Rectal smooth muscle tissue (tissue), 1 donor: Measurements from ENCODE around the gene CELF4.

Source experiments
- H3K27ac ChIP-seq: one replicate; pipeline ENCODE4 v1.7.0; 2013; ENCODE audit warnings: low read depth, low read length, inconsistent platforms
- H3K27me3 ChIP-seq: one replicate; pipeline ENCODE4 v1.7.0; 2013; ENCODE audit warnings: low read length; ENCODE audit not compliant: control insufficient read depth, insufficient read depth
- H3K36me3 ChIP-seq: one replicate; pipeline ENCODE4 v1.7.0; 2013; ENCODE audit warnings: low read length; ENCODE audit not compliant: control insufficient read depth, insufficient read depth
- H3K4me1 ChIP-seq: one replicate; pipeline ENCODE4 v1.7.0; 2013; ENCODE audit warnings: low read length; ENCODE audit not compliant: control insufficient read depth, insufficient read depth
- H3K4me3 ChIP-seq: one replicate; pipeline ENCODE4 v1.7.0; 2013; ENCODE audit warnings: low read length
- H3K9ac ChIP-seq: one replicate; pipeline ENCODE4 v1.7.0; 2013; ENCODE audit warnings: low read length

Gene CELF4

GRCh38 chr18:37303009-37303408 lies 262.6 kb downstream of the CELF4 start:
- H3K4me1 ChIP-seq = peaks cover 8% of the 10 kb centered on the region
- no peak overlapping the region for H3K9ac ChIP-seq
- H3K27me3 ChIP-seq = no peaks in the 10 kb centered on the region
- no peak overlapping the region for H3K27ac ChIP-seq
- H3K4me3 ChIP-seq = no peak overlapping the region
- no peaks in the 10 kb centered on the region for H3K36me3 ChIP-seq

DNA sequence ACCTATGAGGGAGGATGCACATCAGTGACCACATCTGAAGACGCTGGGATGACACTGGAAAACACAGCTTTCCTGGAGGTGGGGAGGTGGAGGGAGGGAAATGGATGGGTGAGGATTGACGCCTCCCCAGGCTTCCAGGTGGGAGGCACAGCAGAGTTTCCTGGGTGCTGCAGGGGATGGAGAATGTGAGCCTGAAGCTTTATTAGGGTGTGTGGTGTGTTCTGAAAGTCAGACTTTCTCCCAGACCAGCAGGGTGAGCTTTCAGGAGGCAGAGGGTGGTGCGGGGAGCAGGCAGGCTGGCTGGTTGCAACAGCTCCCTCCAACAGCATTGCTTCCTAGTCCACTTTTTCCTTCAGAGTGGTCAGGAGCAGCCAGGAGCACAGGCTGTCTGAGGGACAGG lies 263.1 kb downstream of the CELF4 start:
- Histone ChIP-seq H3K4me1 (peaks cover 8% of the 10 kb centered on the region), H3K9ac (no peak overlapping the region), H3K27me3 (no peaks in the 10 kb centered on the region), H3K27ac (no peak overlapping the region), H3K4me3 (no peak overlapping the region), H3K36me3 (no peaks in the 10 kb centered on the region)

DNA sequence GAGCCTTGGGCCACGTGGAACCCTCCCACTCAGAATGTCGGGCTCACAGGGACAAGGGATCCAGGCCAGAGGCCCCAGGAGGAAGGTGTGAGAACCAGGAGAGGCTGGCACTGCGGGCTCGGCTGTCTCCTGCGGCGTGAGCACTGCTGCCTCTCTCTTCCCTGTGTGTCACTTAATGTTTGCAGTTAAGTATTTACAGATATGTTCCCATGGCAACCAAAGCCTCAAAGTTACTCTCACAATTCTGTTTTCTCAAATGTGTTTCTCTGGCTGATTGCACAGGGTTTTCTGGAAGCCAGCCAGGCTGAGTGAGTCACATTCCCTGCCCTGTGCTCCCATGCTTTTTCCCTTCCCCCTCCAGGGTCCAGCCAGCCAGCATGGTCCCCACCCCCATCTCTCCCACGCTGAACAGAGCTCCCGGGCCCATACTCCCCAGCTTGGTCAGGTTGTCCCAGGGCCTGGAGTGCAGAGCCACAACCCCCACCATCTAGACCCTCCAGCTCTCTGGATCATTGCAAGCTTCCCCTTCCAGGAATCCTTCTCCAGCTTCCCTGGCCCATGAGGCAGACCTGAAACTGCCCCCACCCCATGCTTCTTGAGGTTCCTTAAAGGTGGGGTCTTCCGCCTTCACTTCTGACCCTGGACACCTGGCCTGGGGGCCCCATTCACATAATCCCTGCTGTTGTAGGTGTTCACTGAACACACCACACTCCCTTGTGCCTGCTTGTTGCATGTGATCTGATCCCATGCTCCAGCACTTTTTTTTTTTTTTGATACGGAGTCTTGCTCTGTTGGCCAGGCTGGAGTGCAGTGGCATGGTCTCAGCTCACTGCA lies 265.9 kb downstream of the CELF4 start:
- H3K27me3 ChIP-seq = no peaks in the 10 kb centered on the region
- no peak overlapping the region for H3K4me3 ChIP-seq
- H3K36me3 ChIP-seq = no peaks in the 10 kb centered on the region
- peaks cover 8% of the 10 kb centered on the region for H3K4me1 ChIP-seq
- no peak overlapping the region for H3K27ac ChIP-seq
- H3K9ac ChIP-seq = no peak overlapping the region

GRCh38 chr18:37298816-37299215 lies 266.8 kb downstream of the CELF4 start:
- Histone ChIP-seq H3K27me3 (no peaks in the 10 kb centered on the region), H3K4me1 (peaks cover 8% of the 10 kb centered on the region), H3K27ac (no peak overlapping the region), H3K9ac (no peak overlapping the region), H3K4me3 (no peak overlapping the region), H3K36me3 (no peaks in the 10 kb centered on the region)

DNA sequence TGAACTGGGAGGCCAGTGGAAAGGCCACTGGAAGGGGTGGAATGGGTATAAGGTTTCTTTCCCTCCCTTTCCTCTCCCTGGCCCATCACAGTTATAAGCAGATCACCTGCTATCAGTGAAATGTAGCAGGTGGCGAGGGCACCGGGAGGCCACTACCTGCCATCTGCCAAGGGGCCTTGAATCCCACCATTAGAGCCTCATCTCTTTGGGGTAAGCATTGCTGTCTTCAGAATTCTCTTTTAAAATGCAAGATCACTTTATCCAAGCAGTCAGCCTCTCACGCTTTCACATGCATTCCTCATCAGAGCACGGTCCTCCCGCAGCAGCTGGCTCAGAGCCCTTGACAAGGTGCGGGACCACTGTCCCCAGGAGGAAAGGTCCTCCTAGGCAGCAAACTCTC lies 268.5 kb downstream of the CELF4 start:
- H3K9ac ChIP-seq = no peak overlapping the region
- no peaks in the 10 kb centered on the region for H3K27me3 ChIP-seq
- H3K4me1 ChIP-seq = peaks cover 8% of the 10 kb centered on the region
- H3K36me3 ChIP-seq = no peaks in the 10 kb centered on the region
- H3K4me3 ChIP-seq = no peak overlapping the region
- no peak overlapping the region for H3K27ac ChIP-seq

DNA sequence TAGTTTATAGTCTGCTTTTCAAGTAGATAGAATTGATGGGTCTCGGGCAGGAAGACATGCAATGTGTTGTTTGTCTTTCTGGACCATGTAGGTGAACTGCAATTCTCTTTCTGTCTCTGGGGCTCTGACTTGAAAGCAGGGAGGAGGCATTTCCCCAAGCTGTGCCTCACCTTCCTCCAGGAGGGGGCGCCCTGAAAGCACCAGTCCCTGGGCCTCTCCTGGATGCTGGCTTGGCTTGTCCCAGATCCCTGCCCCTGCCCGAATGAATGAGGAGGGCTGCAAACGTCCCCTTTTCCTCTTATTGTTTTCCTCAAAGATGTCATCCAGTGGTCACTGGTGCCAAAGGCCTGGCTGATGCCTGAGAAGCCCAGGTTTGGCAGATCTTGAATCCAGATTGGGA lies 270.6 kb downstream of the CELF4 start:
- H3K36me3 ChIP-seq = no peaks in the 10 kb centered on the region
- peaks cover 8% of the 10 kb centered on the region for H3K4me1 ChIP-seq
- no peak overlapping the region for H3K27ac ChIP-seq
- no peak overlapping the region for H3K9ac ChIP-seq
- H3K27me3 ChIP-seq = no peaks in the 10 kb centered on the region
- H3K4me3 ChIP-seq = no peak overlapping the region

- Histone ChIP-seq H3K27ac (no peak overlapping the region), H3K4me1 (no peaks in the 10 kb centered on the region), H3K4me3 (no peak overlapping the region), H3K36me3 (no peaks in the 10 kb centered on the region), H3K27me3 (no peaks in the 10 kb centered on the region), H3K9ac (no peak overlapping the region)
Observed at GRCh38 chr18:37293359-37293758, 272.2 kb downstream of the CELF4 start.

- no peak overlapping the region for H3K27ac ChIP-seq
- H3K36me3 ChIP-seq = no peaks in the 10 kb centered on the region
- no peak overlapping the region for H3K4me3 ChIP-seq
- H3K27me3 ChIP-seq = no peaks in the 10 kb centered on the region
- H3K4me1 ChIP-seq = no peaks in the 10 kb centered on the region
- H3K9ac ChIP-seq = no peak overlapping the region
Observed at GRCh38 chr18:37289423-37289822, 276.2 kb downstream of the CELF4 start.

DNA sequence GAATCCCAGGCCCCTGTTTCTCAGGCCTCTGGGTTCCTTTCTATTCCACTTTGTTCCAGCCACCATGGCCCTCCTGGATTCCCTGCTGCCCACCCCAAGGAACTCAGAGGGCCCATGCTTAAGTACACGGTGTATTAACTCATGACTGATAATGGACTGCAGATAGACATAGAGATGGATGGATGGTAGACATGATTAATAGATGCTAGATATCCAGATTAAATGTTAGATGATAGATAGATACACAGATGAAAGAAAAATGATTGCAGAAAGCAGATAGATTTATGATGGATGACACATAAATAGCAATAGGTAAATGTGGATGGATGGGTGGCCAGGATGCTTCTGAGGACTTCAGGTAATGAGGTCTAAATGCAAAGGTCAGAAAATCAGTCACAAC lies 278.0 kb downstream of the CELF4 start:
- H3K4me3 ChIP-seq = no peak overlapping the region
- H3K9ac ChIP-seq = no peak overlapping the region
- no peaks in the 10 kb centered on the region for H3K27me3 ChIP-seq
- no peaks in the 10 kb centered on the region for H3K36me3 ChIP-seq
- no peak overlapping the region for H3K27ac ChIP-seq
- no peaks in the 10 kb centered on the region for H3K4me1 ChIP-seq

GRCh38 chr18:37286801-37287200 lies 278.8 kb downstream of the CELF4 start:
- Histone ChIP-seq H3K27ac (no peak overlapping the region), H3K27me3 (no peaks in the 10 kb centered on the region), H3K4me1 (no peaks in the 10 kb centered on the region), H3K9ac (no peak overlapping the region), H3K4me3 (no peak overlapping the region), H3K36me3 (no peaks in the 10 kb centered on the region)

- Histone ChIP-seq H3K9ac (no peak overlapping the region), H3K4me3 (no peak overlapping the region), H3K27ac (no peak overlapping the region), H3K36me3 (no peaks in the 10 kb centered on the region), H3K27me3 (no peaks in the 10 kb centered on the region), H3K4me1 (no peaks in the 10 kb centered on the region)
Observed at GRCh38 chr18:37285825-37286224, 279.8 kb downstream of the CELF4 start.

DNA sequence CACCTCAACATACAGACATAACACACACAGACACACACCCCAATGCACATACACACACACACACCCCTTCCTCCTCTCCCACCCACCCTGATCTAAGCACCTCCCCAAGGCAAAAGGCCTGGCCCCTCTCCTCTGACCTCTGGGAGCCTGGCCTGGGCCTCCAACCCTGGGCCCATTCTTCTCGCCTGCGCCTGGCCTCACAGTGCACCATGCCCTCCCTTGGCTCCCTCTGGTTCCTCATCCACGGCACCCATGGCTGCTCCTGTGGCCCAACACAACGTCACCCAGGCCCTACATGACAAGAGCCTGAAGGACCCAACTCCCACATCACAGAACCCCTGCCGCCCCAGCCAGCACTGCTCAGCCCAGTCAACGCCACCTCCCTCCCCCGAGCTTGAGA lies 281.3 kb downstream of the CELF4 start:
- no peaks in the 10 kb centered on the region for H3K27me3 ChIP-seq
- no peak overlapping the region for H3K4me3 ChIP-seq
- no peak overlapping the region for H3K27ac ChIP-seq
- H3K4me1 ChIP-seq = no peaks in the 10 kb centered on the region
- no peak overlapping the region for H3K9ac ChIP-seq
- no peaks in the 10 kb centered on the region for H3K36me3 ChIP-seq

GRCh38 chr18:37282386-37283037 lies 283.1 kb downstream of the CELF4 start:
- Histone ChIP-seq H3K27me3 (no peaks in the 10 kb centered on the region), H3K9ac (no peak overlapping the region), H3K4me1 (no peaks in the 10 kb centered on the region), H3K27ac (no peak overlapping the region), H3K36me3 (no peaks in the 10 kb centered on the region), H3K4me3 (no peak overlapping the region)
